KMS-11 (cell line): Measurements from ENCODE around the gene PDXK.

Source experiments
- H2AFZ ChIP-seq: fragments of 200-600 bp; sonication (generic); 2 replicates; pipeline ENCODE4 v1.6.1; 2016; ENCODE audit warnings: antibody characterized with exemption, mixed run types, low read depth
- H3K27ac ChIP-seq: fragments of 200-600 bp; sonication (generic); 2 replicates; pipeline ENCODE4 v1.6.1; 2016; ENCODE audit warnings: mild to moderate bottlenecking, mixed run types
- H3K27me3 ChIP-seq: fragments of 200-600 bp; sonication (generic); 2 replicates; pipeline ENCODE4 v1.6.1; 2017; ENCODE audit warnings: mild to moderate bottlenecking, low read depth, mixed run types, moderate library complexity; ENCODE audit not compliant: insufficient read depth
- H3K36me3 ChIP-seq: fragments of 200-600 bp; sonication (generic); 2 replicates; pipeline ENCODE4 v1.6.1; 2017; ENCODE audit warnings: mild to moderate bottlenecking, mixed run types; ENCODE audit not compliant: insufficient read depth
- H3K4me1 ChIP-seq: fragments of 200-600 bp; sonication (generic); 2 replicates; pipeline ENCODE4 v1.6.1; 2016; ENCODE audit warnings: mild to moderate bottlenecking, low read depth, mixed run types; ENCODE audit not compliant: poor library complexity, severe bottlenecking
- H3K4me2 ChIP-seq: fragments of 200-600 bp; sonication (generic); 2 replicates; pipeline ENCODE4 v1.7.0; 2016; ENCODE audit warnings: mild to moderate bottlenecking, mixed run types
- H3K4me3 ChIP-seq: fragments of 200-600 bp; sonication (generic); IDR thresholded peaks from 2 replicates; pipeline ENCODE4 v1.6.1; 2017; ENCODE audit warnings: low read depth, low read length, mixed read lengths; ENCODE audit not compliant: insufficient read depth
- H3K79me2 ChIP-seq: fragments of 200-600 bp; sonication (generic); 2 replicates; pipeline ENCODE4 v1.6.1; 2016; ENCODE audit warnings: low read depth, mixed run types; ENCODE audit not compliant: insufficient read depth
- H3K9ac ChIP-seq: fragments of 200-600 bp; sonication (generic); 2 replicates; pipeline ENCODE4 v1.6.1; 2016; ENCODE audit warnings: mild to moderate bottlenecking, mixed run types
- H4K20me1 ChIP-seq: fragments of 200-600 bp; sonication (generic); 2 replicates; pipeline ENCODE4 v1.6.1; 2016; ENCODE audit warnings: mild to moderate bottlenecking, mixed run types; ENCODE audit not compliant: insufficient read depth
- CTCF ChIP-seq: fragments of 200-600 bp; sonication (generic); conservative IDR thresholded peaks from 2 replicates; pipeline ENCODE4 v1.6.1; 2017; ENCODE audit warnings: low read depth, mild to moderate bottlenecking, antibody characterized with exemption, low read length, moderate library complexity, mixed read lengths

PDXK gene

GRCh38 chr21:43716376-43717165 is 2.4 kb upstream of the PDXK start:
- Histone ChIP-seq H3K4me2 (peak overlapping the region; percentile 98), H3K27me3 (no peaks in the 10 kb centered on the region; the same call in 1 of the 2 replicates), H3K27ac (peak overlapping the region; percentile 72), H3K79me2 (peaks cover 25% of the 10 kb centered on the region), H4K20me1 (peaks cover 8% of the 10 kb centered on the region; the same call in 1 of the 2 replicates), H3K9ac (peak overlapping the region; percentile 28; the same call in 1 of the 2 replicates), H3K36me3 (no peaks in the 10 kb centered on the region), H3K4me3 (no peak overlapping the region), H2AFZ (no peak overlapping the region), H3K4me1 (peaks cover 51% of the 10 kb centered on the region)
- no peak for TF ChIP-seq CTCF

GRCh38 chr21:43717166-43717853 is 1.6 kb upstream of the PDXK start:
- Histone ChIP-seq H3K36me3 (no peaks in the 10 kb centered on the region), H3K79me2 (peaks cover 32% of the 10 kb centered on the region), H3K4me2 (peak overlapping the region; percentile 98), H3K4me1 (peaks cover 58% of the 10 kb centered on the region), H3K9ac (no peak overlapping the region; the same call in 1 of the 2 replicates), H3K27ac (peak overlapping the region; percentile 72), H3K27me3 (no peaks in the 10 kb centered on the region; the same call in 1 of the 2 replicates), H2AFZ (0 out of 2 replicates have a peak overlapping the region, but pooled peaks have one; percentile 7), H4K20me1 (peaks cover 12% of the 10 kb centered on the region; the same call in 1 of the 2 replicates), H3K4me3 (no peak overlapping the region)
- no peak for TF ChIP-seq CTCF

- Histone ChIP-seq H3K36me3 (no peaks in the 10 kb centered on the region), H3K9ac (peak overlapping the region; percentile 95; the same call in 1 of the 2 replicates), H3K4me1 (peaks cover 58% of the 10 kb centered on the region), H3K4me2 (peak overlapping the region; percentile 98), H2AFZ (peak overlapping the region; percentile 71), H3K4me3 (no peak overlapping the region), H3K79me2 (peaks cover 37% of the 10 kb centered on the region), H4K20me1 (peaks cover 12% of the 10 kb centered on the region; the same call in 1 of the 2 replicates), H3K27ac (peak overlapping the region; percentile 31; the same call in 1 of the 2 replicates), H3K27me3 (no peaks in the 10 kb centered on the region; the same call in 1 of the 2 replicates)
- no peak for TF ChIP-seq CTCF
Measured at GRCh38 chr21:43717967-43718871, 710 bp upstream of the PDXK start.
